ENCODE data around the gene JARID2.
A peak's percentile ranks its signal among the peaks of the same experiment; 100 is the strongest.

JARID2 gene

GRCh38 chr6:15363164-15363522 lies 117.3 kb downstream of the JARID2 start:
- H2AFZ ChIP-seq, result no peak overlapping the region
- H3K79me2 ChIP-seq, result no peaks in the 10 kb centered on the region
- H3K4me1 ChIP-seq, result peaks cover 23% of the 10 kb centered on the region
- no peak overlapping the region for H3K27ac ChIP-seq
- H3K9ac ChIP-seq, result no peak overlapping the region
- no peaks in the 10 kb centered on the region for H3K36me3 ChIP-seq (ENCODE audit: control insufficient read depth, insufficient read depth, low read length)
- H3K4me2 ChIP-seq (ENCODE audit: low read length), result no peak overlapping the region
- no peaks in the 10 kb centered on the region for H3K27me3 ChIP-seq (ENCODE audit: control insufficient read depth, insufficient read depth, low read length)
- no peak overlapping the region for H3K4me3 ChIP-seq (ENCODE audit: low read depth, low read length)
- no peaks in the 10 kb centered on the region for H3K9me3 ChIP-seq (ENCODE audit: control insufficient read depth, low read length)
- TF ChIP-seq, protein P1, sequence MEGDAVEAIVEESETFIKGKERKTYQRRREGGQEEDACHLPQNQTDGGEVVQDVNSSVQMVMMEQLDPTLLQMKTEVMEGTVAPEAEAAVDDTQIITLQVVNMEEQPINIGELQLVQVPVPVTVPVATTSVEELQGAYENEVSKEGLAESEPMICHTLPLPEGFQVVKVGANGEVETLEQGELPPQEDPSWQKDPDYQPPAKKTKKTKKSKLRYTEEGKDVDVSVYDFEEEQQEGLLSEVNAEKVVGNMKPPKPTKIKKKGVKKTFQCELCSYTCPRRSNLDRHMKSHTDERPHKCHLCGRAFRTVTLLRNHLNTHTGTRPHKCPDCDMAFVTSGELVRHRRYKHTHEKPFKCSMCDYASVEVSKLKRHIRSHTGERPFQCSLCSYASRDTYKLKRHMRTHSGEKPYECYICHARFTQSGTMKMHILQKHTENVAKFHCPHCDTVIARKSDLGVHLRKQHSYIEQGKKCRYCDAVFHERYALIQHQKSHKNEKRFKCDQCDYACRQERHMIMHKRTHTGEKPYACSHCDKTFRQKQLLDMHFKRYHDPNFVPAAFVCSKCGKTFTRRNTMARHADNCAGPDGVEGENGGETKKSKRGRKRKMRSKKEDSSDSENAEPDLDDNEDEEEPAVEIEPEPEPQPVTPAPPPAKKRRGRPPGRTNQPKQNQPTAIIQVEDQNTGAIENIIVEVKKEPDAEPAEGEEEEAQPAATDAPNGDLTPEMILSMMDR (IDR thresholded peaks at IDR 0.05), result no peak

- Histone ChIP-seq H3K27ac (no peak overlapping the region), H3K4me1 (peaks cover 27% of the 10 kb centered on the region), H3K27me3 (ENCODE audit: control insufficient read depth, insufficient read depth, low read length) (no peaks in the 10 kb centered on the region), H3K9me3 (ENCODE audit: control insufficient read depth, low read length) (no peaks in the 10 kb centered on the region), H2AFZ (no peak overlapping the region), H3K4me2 (ENCODE audit: low read length) (no peak overlapping the region), H3K36me3 (ENCODE audit: control insufficient read depth, insufficient read depth, low read length) (no peaks in the 10 kb centered on the region), H3K4me3 (ENCODE audit: low read depth, low read length) (no peak overlapping the region), H3K9ac (no peak overlapping the region), H3K79me2 (no peaks in the 10 kb centered on the region)
- TF ChIP-seq, protein P1 (IDR thresholded peaks at IDR 0.05), result no peak
These were observed 117.9 kb downstream of the JARID2 start for GRCh38 chr6:15363523-15364400.

DNA sequence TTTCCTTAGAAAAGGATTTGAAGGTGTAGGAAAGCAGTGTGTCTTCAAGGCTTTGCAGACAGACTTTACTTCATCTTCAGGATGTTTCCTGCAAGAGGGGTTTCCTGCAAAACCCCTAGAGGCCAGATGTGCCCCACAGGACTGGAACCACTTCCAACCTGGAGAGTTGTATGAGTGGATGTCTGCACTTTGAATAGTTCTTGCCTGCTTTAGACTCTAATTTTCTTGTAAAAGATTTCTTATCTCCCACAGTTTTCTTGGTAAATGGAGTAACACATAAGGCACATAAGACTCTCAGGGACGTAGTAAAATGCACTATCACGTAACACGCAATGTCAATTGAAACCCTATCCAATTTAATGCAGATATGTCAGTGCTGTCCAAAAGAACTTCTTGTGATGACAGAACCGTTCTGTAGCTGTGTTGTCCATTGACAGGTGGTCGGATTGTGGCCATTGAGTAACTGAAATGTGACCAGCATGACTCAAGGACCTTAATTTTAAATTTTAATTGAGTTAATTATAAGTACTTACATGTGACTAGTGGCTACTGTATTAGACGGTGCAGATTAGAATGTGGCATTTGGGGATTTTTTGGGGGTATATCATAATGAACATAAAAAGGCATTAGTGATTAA lies 118.7 kb downstream of the JARID2 start:
- Histone ChIP-seq H2AFZ (no peak overlapping the region), H3K27ac (no peak overlapping the region), H3K4me2 (ENCODE audit: low read length) (no peak overlapping the region), H3K4me3 (ENCODE audit: low read depth, low read length) (no peak overlapping the region), H3K27me3 (ENCODE audit: control insufficient read depth, insufficient read depth, low read length) (no peaks in the 10 kb centered on the region), H3K79me2 (no peaks in the 10 kb centered on the region), H3K9me3 (ENCODE audit: control insufficient read depth, low read length) (no peaks in the 10 kb centered on the region), H3K9ac (no peak overlapping the region), H3K36me3 (ENCODE audit: control insufficient read depth, insufficient read depth, low read length) (no peaks in the 10 kb centered on the region), H3K4me1 (peaks cover 31% of the 10 kb centered on the region)
- TF ChIP-seq, protein P1 (IDR thresholded peaks at IDR 0.05), result no peak

GRCh38 chr6:15365273-15365687 lies 119.4 kb downstream of the JARID2 start:
- Histone ChIP-seq H3K79me2 (peaks cover 4% of the 10 kb centered on the region), H3K9ac (no peak overlapping the region), H3K27ac (no peak overlapping the region), H3K4me2 (ENCODE audit: low read length) (peak overlapping the region; percentile 39), H3K27me3 (ENCODE audit: control insufficient read depth, insufficient read depth, low read length) (no peaks in the 10 kb centered on the region), H2AFZ (peak overlapping the region; percentile 19), H3K4me1 (peaks cover 31% of the 10 kb centered on the region), H3K4me3 (ENCODE audit: low read depth, low read length) (no peak overlapping the region), H3K36me3 (ENCODE audit: control insufficient read depth, insufficient read depth, low read length) (no peaks in the 10 kb centered on the region), H3K9me3 (ENCODE audit: control insufficient read depth, low read length) (no peaks in the 10 kb centered on the region)
- TF ChIP-seq, protein P1 (IDR thresholded peaks at IDR 0.05), result no peak

Data from parathyroid adenoma (tissue), 2 donors.